ENCODE measurements around the gene SPATA16.
"Not testable (repeated sequence)": the region's sequence is repeated elsewhere in the genome, so short reads cannot be mapped to it uniquely, and the experiment has no call there.

SPATA16 gene

GRCh38 chr3:172866726-172867350 lies 274.2 kb downstream of the SPATA16 start:
- H3K27ac Mint-ChIP-seq, H3K4me1 Mint-ChIP-seq, H3K27me3 Mint-ChIP-seq, H3K36me3 Mint-ChIP-seq, H3K9me3 Mint-ChIP-seq, H3K4me3 Mint-ChIP-seq: not testable (repeated sequence)

GRCh38 chr3:172859041-172859440 lies 282.0 kb downstream of the SPATA16 start:
- Mint-ChIP-seq H3K4me3 (no peak overlapping the region), H3K27ac (no peak overlapping the region), H3K36me3 (no peaks in the 10 kb centered on the region), H3K9me3 (no peaks in the 10 kb centered on the region), H3K4me1 (no peaks in the 10 kb centered on the region), H3K27me3 (peaks cover 6% of the 10 kb centered on the region)

- Mint-ChIP-seq H3K27ac (no peak overlapping the region), H3K27me3 (peaks cover 6% of the 10 kb centered on the region), H3K4me1 (no peaks in the 10 kb centered on the region)
Observed at GRCh38 chr3:172856795-172857742, 284.0 kb downstream of the SPATA16 start.

GRCh38 chr3:172855037-172855436 lies 286.0 kb downstream of the SPATA16 start:
- Mint-ChIP-seq H3K36me3 (no peaks in the 10 kb centered on the region), H3K9me3 (no peaks in the 10 kb centered on the region), H3K4me3 (no peak overlapping the region), H3K4me1 (no peaks in the 10 kb centered on the region), H3K27ac (no peak overlapping the region), H3K27me3 (peaks cover 11% of the 10 kb centered on the region)

More at GRCh38 chr3:172856795-172857742, 284.0 kb downstream of the SPATA16 start:
- no peaks in the 10 kb centered on the region for H3K9me3 Mint-ChIP-seq
- H3K36me3 Mint-ChIP-seq: no peaks in the 10 kb centered on the region
- H3K4me3 Mint-ChIP-seq: no peak overlapping the region

GRCh38 chr3:172853921-172854666 lies 286.9 kb downstream of the SPATA16 start:
- H3K4me1 Mint-ChIP-seq: no peaks in the 10 kb centered on the region
- no peaks in the 10 kb centered on the region for H3K9me3 Mint-ChIP-seq
- peaks cover 11% of the 10 kb centered on the region for H3K27me3 Mint-ChIP-seq
- no peak overlapping the region for H3K27ac Mint-ChIP-seq
- no peaks in the 10 kb centered on the region for H3K36me3 Mint-ChIP-seq
- no peak overlapping the region for H3K4me3 Mint-ChIP-seq

- Mint-ChIP-seq H3K36me3 (no peaks in the 10 kb centered on the region), H3K4me1 (no peaks in the 10 kb centered on the region), H3K4me3 (no peak overlapping the region)
Observed at GRCh38 chr3:172853005-172853404, 288.0 kb downstream of the SPATA16 start.

GRCh38 chr3:172848910-172849309 lies 292.1 kb downstream of the SPATA16 start:
- H3K4me3 Mint-ChIP-seq: no peak overlapping the region
- no peaks in the 10 kb centered on the region for H3K4me1 Mint-ChIP-seq
- H3K36me3 Mint-ChIP-seq: no peaks in the 10 kb centered on the region
- H3K27me3 Mint-ChIP-seq: peaks cover 12% of the 10 kb centered on the region
- no peak overlapping the region for H3K27ac Mint-ChIP-seq
- no peaks in the 10 kb centered on the region for H3K9me3 Mint-ChIP-seq

More at GRCh38 chr3:172853005-172853404, 288.0 kb downstream of the SPATA16 start:
- H3K27ac Mint-ChIP-seq: no peak overlapping the region
- H3K9me3 Mint-ChIP-seq: no peaks in the 10 kb centered on the region
- H3K27me3 Mint-ChIP-seq: peaks cover 13% of the 10 kb centered on the region

GRCh38 chr3:172847292-172847691 lies 293.7 kb downstream of the SPATA16 start:
- peaks cover 13% of the 10 kb centered on the region for H3K27me3 Mint-ChIP-seq
- H3K36me3 Mint-ChIP-seq: no peaks in the 10 kb centered on the region
- H3K4me1 Mint-ChIP-seq: no peaks in the 10 kb centered on the region
- H3K27ac Mint-ChIP-seq: no peak overlapping the region
- no peak overlapping the region for H3K4me3 Mint-ChIP-seq
- no peaks in the 10 kb centered on the region for H3K9me3 Mint-ChIP-seq

GRCh38 chr3:172846706-172847105 lies 294.3 kb downstream of the SPATA16 start:
- Mint-ChIP-seq H3K27ac (no peak overlapping the region), H3K4me1 (no peaks in the 10 kb centered on the region), H3K9me3 (no peaks in the 10 kb centered on the region), H3K4me3 (no peak overlapping the region), H3K27me3 (peaks cover 13% of the 10 kb centered on the region), H3K36me3 (no peaks in the 10 kb centered on the region)

GRCh38 chr3:172846103-172846561 lies 294.9 kb downstream of the SPATA16 start:
- Mint-ChIP-seq H3K27me3 (peaks cover 12% of the 10 kb centered on the region), H3K4me3 (no peak overlapping the region), H3K9me3 (no peaks in the 10 kb centered on the region), H3K4me1 (no peaks in the 10 kb centered on the region), H3K36me3 (no peaks in the 10 kb centered on the region), H3K27ac (no peak overlapping the region)

- no peak overlapping the region for H3K4me3 Mint-ChIP-seq
Observed at GRCh38 chr3:172844428-172844827, 296.6 kb downstream of the SPATA16 start.

GRCh38 chr3:172840913-172841312 lies 300.1 kb downstream of the SPATA16 start:
- Mint-ChIP-seq H3K36me3 (no peaks in the 10 kb centered on the region), H3K9me3 (no peaks in the 10 kb centered on the region), H3K27ac (no peak overlapping the region), H3K4me3 (no peak overlapping the region), H3K27me3 (peaks cover 4% of the 10 kb centered on the region), H3K4me1 (no peaks in the 10 kb centered on the region)

More at GRCh38 chr3:172844428-172844827, 296.6 kb downstream of the SPATA16 start:
- Mint-ChIP-seq H3K9me3 (no peaks in the 10 kb centered on the region), H3K36me3 (no peaks in the 10 kb centered on the region), H3K27ac (no peak overlapping the region), H3K27me3 (peaks cover 8% of the 10 kb centered on the region), H3K4me1 (no peaks in the 10 kb centered on the region)

- no peak overlapping the region for H3K4me3 Mint-ChIP-seq
- no peak overlapping the region for H3K27ac Mint-ChIP-seq
- H3K36me3 Mint-ChIP-seq: no peaks in the 10 kb centered on the region
- no peaks in the 10 kb centered on the region for H3K4me1 Mint-ChIP-seq
- H3K27me3 Mint-ChIP-seq: peaks cover 7% of the 10 kb centered on the region
- H3K9me3 Mint-ChIP-seq: no peaks in the 10 kb centered on the region
Observed at GRCh38 chr3:172840463-172840862, 300.6 kb downstream of the SPATA16 start.

GRCh38 chr3:172839679-172840078 lies 301.4 kb downstream of the SPATA16 start:
- no peak overlapping the region for H3K27ac Mint-ChIP-seq

More at GRCh38 chr3:172839679-172840078, 301.4 kb downstream of the SPATA16 start:
- H3K9me3 Mint-ChIP-seq: no peaks in the 10 kb centered on the region
- peaks cover 7% of the 10 kb centered on the region for H3K27me3 Mint-ChIP-seq
- H3K4me3 Mint-ChIP-seq: no peak overlapping the region
- H3K36me3 Mint-ChIP-seq: no peaks in the 10 kb centered on the region
- no peaks in the 10 kb centered on the region for H3K4me1 Mint-ChIP-seq
